ENCODE results near the gene TNFRSF4.
A peak's percentile ranks its signal among the peaks of the same experiment; 100 is the strongest.

TNFRSF4 gene

GRCh38 chr1:1230656-1231399 is 16.9 kb upstream of the TNFRSF4 start:
- no peak for DNase-seq (ENCODE audit: low spot score)
- ChIA-PET CTCF (interaction anchor here (0.5 to 2.2 kb wide), 5 partner anchors 15 to 126 kb away, joined by 3 to 14 read pairs (median 4); no protein-coding TSS in a partner anchor), POLR2A (ENCODE audit: low non-redundant PET) (interaction anchor here (0.7 kb wide), 1 partner anchor 41 kb away, joined by 3 read pairs; no protein-coding TSS in a partner anchor)
- peak overlapping the region; percentile 81 for H3K27ac ChIP-seq
- no peak for TF ChIP-seq CTCF (conservative IDR thresholded peaks at IDR 0.05; ENCODE audit: low read depth)

- ChIA-PET CTCF (interaction anchor here (2.2 kb wide), 1 partner anchor 107 kb away, joined by 14 read pairs; no protein-coding TSS in a partner anchor), POLR2A (ENCODE audit: low non-redundant PET) (no interaction called here)
- H3K27ac ChIP-seq: peak overlapping the region; percentile 81
- no peak for DNase-seq (ENCODE audit: low spot score)
- TF ChIP-seq CTCF (conservative IDR thresholded peaks at IDR 0.05; ENCODE audit: low read depth): no peak
Measured at GRCh38 chr1:1229770-1230169, 15.8 kb upstream of the TNFRSF4 start.

- ChIA-PET CTCF (no interaction called here), POLR2A (ENCODE audit: low non-redundant PET) (interaction anchor here (0.5 kb wide), 1 partner anchor 159 kb away, joined by 3 read pairs; no protein-coding TSS in a partner anchor)
- no peak for TF ChIP-seq CTCF (conservative IDR thresholded peaks at IDR 0.05; ENCODE audit: low read depth)
- H3K27ac ChIP-seq: peak overlapping the region; percentile 81
- no peak for DNase-seq (ENCODE audit: low spot score)
Measured at GRCh38 chr1:1228596-1229321, 14.8 kb upstream of the TNFRSF4 start.

- ChIA-PET CTCF (no interaction called here), POLR2A (ENCODE audit: low non-redundant PET) (interaction anchor here (0.5 kb wide), 1 partner anchor 158 kb away, joined by 3 read pairs; no protein-coding TSS in a partner anchor)
- no peak for TF ChIP-seq CTCF (conservative IDR thresholded peaks at IDR 0.05; ENCODE audit: low read depth)
- no peak for DNase-seq (ENCODE audit: low spot score)
- H3K27ac ChIP-seq: no peak overlapping the region
Measured at GRCh38 chr1:1228187-1228586, 14.2 kb upstream of the TNFRSF4 start.

- no peak overlapping the region for H3K27ac ChIP-seq
- no peak for TF ChIP-seq CTCF (conservative IDR thresholded peaks at IDR 0.05; ENCODE audit: low read depth)
- POLR2A ChIA-PET (ENCODE audit: low non-redundant PET): interaction anchor here (0.7 kb wide), 1 partner anchor 19 kb away, joined by 7 read pairs; no protein-coding TSS in a partner anchor
- CTCF ChIA-PET: no interaction called here
- no peak for DNase-seq (ENCODE audit: low spot score)
Measured at GRCh38 chr1:1227386-1227785, 13.4 kb upstream of the TNFRSF4 start.

- ChIA-PET POLR2A (ENCODE audit: low non-redundant PET) (interaction anchor here (0.7 kb wide), 1 partner anchor 18 kb away, joined by 7 read pairs; no protein-coding TSS in a partner anchor), CTCF (no interaction called here)
- H3K27ac ChIP-seq: peak overlapping the region; percentile 25; the same call in 1 of the 2 replicates
- no peak for DNase-seq (ENCODE audit: low spot score)
- TF ChIP-seq CTCF (conservative IDR thresholded peaks at IDR 0.05; ENCODE audit: low read depth): no peak
Measured at GRCh38 chr1:1226566-1227362, 12.8 kb upstream of the TNFRSF4 start.
